Lower lobe of right lung (tissue), 2 donors: ENCODE results near the gene TAS2R8. TPM values are rescaled to one million over a fixed set of nuclear protein-coding genes. Genes with fewer than 3 reads are reported as not detected.

Experiments used
- ATAC-seq, 2 donors: fragments of 200-7000 bp; cut with Tn5 transposase; one replicate each; pipeline ENCODE4 v1.9.1; 2020 to 2022; ENCODE audit warnings: mild to moderate bottlenecking in 2 of 2, moderate library complexity in 2 of 2
- DNase-seq: peaks from one replicate; pipeline ENCODE4 v3.0.0-alpha.2; 2020
- H3K27ac ChIP-seq: fragments of 200-600 bp; one replicate; pipeline ENCODE4 v1.8.0; 2022
- H3K27me3 ChIP-seq: fragments of 200-600 bp; one replicate; pipeline ENCODE4 v1.8.0; 2022; ENCODE audit warnings: low read depth
- H3K36me3 ChIP-seq: fragments of 200-600 bp; one replicate; pipeline ENCODE4 v1.8.0; 2022; ENCODE audit warnings: mild to moderate bottlenecking
- H3K4me1 ChIP-seq: fragments of 200-600 bp; one replicate; pipeline ENCODE4 v1.8.0; 2022
- H3K4me3 ChIP-seq: fragments of 200-600 bp; one replicate; pipeline ENCODE4 v1.8.0; 2022; ENCODE audit warnings: mild to moderate bottlenecking
- H3K9me3 ChIP-seq: fragments of 200-600 bp; one replicate; pipeline ENCODE4 v1.8.0; 2022
- CTCF ChIP-seq: fragments of 200-600 bp; IDR thresholded peaks from one replicate; pipeline ENCODE4 v1.8.0; 2022; ENCODE audit warnings: antibody characterized with exemption, mild to moderate bottlenecking
- intact Hi-C: fragments of 100-400 bp; cut with DNase I; formaldehyde crosslinking; loops from one replicate; pipeline ENCODE4 v1.11.0; 2022
- total RNA-seq: library from RNA; stranded (reverse); fragmentation: NEBNext Ultra II Directional; extraction: Animal tissue kit (Norgen Biotek cat#: 25700); gene quantifications from one replicate; pipeline ENCODE4 v1.2.1, GENCODE V29; 2021
- donor health status: DM: no; HTN: yes; CAD: no; lungs with severe emphysema.

TAS2R8 gene
- total RNA-seq, 1 donor from 2014 or later = not detected

- H3K9me3 ChIP-seq = no peaks in the 10 kb centered on the region
- intact Hi-C loops = no loop called here
- no peak overlapping the region for H3K27ac ChIP-seq
- no peak overlapping the region for H3K4me3 ChIP-seq
- H3K27me3 ChIP-seq = no peaks in the 10 kb centered on the region
- H3K4me1 ChIP-seq = no peaks in the 10 kb centered on the region
- ATAC-seq (no peak), DNase-seq (no peak)
- no peak for TF ChIP-seq CTCF
- no peaks in the 10 kb centered on the region for H3K36me3 ChIP-seq
These were observed 23.8 kb downstream of the TAS2R8 start for GRCh38 chr12:10783252-10783651.

- no peak for DNase-seq
- no peak for ATAC-seq
- intact Hi-C loops = loop anchor here (10.0 kb wide), 2 partner anchors 416 to 706 kb away; no protein-coding TSS in a partner anchor
- Histone ChIP-seq H3K9me3 (no peaks in the 10 kb centered on the region), H3K4me3 (no peak overlapping the region), H3K36me3 (no peaks in the 10 kb centered on the region), H3K4me1 (no peaks in the 10 kb centered on the region), H3K27me3 (no peaks in the 10 kb centered on the region), H3K27ac (no peak overlapping the region)
- no peak for TF ChIP-seq CTCF
These were observed 28.0 kb downstream of the TAS2R8 start for GRCh38 chr12:10779103-10779502.

- Histone ChIP-seq H3K4me1 (no peaks in the 10 kb centered on the region), H3K27me3 (no peaks in the 10 kb centered on the region), H3K9me3 (no peaks in the 10 kb centered on the region), H3K4me3 (no peak overlapping the region), H3K27ac (no peak overlapping the region), H3K36me3 (no peaks in the 10 kb centered on the region)
- DNase-seq (no peak), ATAC-seq (no peak)
- intact Hi-C loops = loop anchor here (10.0 kb wide), 2 partner anchors 424 to 714 kb away; no protein-coding TSS in a partner anchor
- peak; percentile 64 for TF ChIP-seq CTCF
These were observed 35.9 kb downstream of the TAS2R8 start for GRCh38 chr12:10771132-10771733.

- TF ChIP-seq CTCF = no peak
- ATAC-seq = no peak
- intact Hi-C loops = no loop called here
- no peak overlapping the region for H3K4me3 ChIP-seq
- H3K27me3 ChIP-seq = peaks cover 10% of the 10 kb centered on the region
- no peaks in the 10 kb centered on the region for H3K4me1 ChIP-seq
- no peak for DNase-seq
- peaks cover 11% of the 10 kb centered on the region for H3K9me3 ChIP-seq
- H3K36me3 ChIP-seq = no peaks in the 10 kb centered on the region
- H3K27ac ChIP-seq = no peak overlapping the region
These were observed 47.4 kb downstream of the TAS2R8 start for GRCh38 chr12:10759657-10760056.

- no peak for TF ChIP-seq CTCF
- intact Hi-C loops = no loop called here
- no peak for ATAC-seq
- no peaks in the 10 kb centered on the region for H3K36me3 ChIP-seq
- no peak overlapping the region for H3K27ac ChIP-seq
- H3K4me3 ChIP-seq = no peak overlapping the region
- no peak for DNase-seq
- H3K9me3 ChIP-seq = peaks cover 11% of the 10 kb centered on the region
- H3K27me3 ChIP-seq = no peaks in the 10 kb centered on the region
- H3K4me1 ChIP-seq = no peaks in the 10 kb centered on the region
These were observed 50.9 kb downstream of the TAS2R8 start for GRCh38 chr12:10756194-10756593.

Other genes starting within 250 kb of the TAS2R8 start
- gene MAGOHB, start 193.7 kb downstream of the TAS2R8 start, total RNA-seq = 19.7 TPM
- gene STYK1, start 133.2 kb downstream of the TAS2R8 start, total RNA-seq = 0.53 TPM
- gene YBX3, start 84.0 kb downstream of the TAS2R8 start, total RNA-seq = 278 TPM
- not detected for gene TAS2R7, start 4.7 kb downstream of the TAS2R8 start, total RNA-seq
- not detected for gene TAS2R9, start 2.9 kb upstream of the TAS2R8 start, total RNA-seq
- 0.35 TPM for gene TAS2R10, start 19.1 kb upstream of the TAS2R8 start, total RNA-seq
- 1.7 TPM for gene PRR4, start 42.2 kb upstream of the TAS2R8 start, total RNA-seq
- gene PRH1, start 77.0 kb upstream of the TAS2R8 start, total RNA-seq = 13.9 TPM
- gene TAS2R13, start 102.3 kb upstream of the TAS2R8 start, total RNA-seq = 0.92 TPM
- gene PRH2, start 122.0 kb upstream of the TAS2R8 start, total RNA-seq = not detected
- gene TAS2R14, start 132.0 kb upstream of the TAS2R8 start, total RNA-seq = 1.2 TPM
- 0.50 TPM for gene TAS2R50, start 179.6 kb upstream of the TAS2R8 start, total RNA-seq
- 1.3 TPM for gene TAS2R20, start 191.0 kb upstream of the TAS2R8 start, total RNA-seq
- gene TAS2R19, start 215.3 kb upstream of the TAS2R8 start, total RNA-seq = 2.8 TPM
- 1.9 TPM for gene TAS2R31, start 224.1 kb upstream of the TAS2R8 start, total RNA-seq